Esophagus squamous epithelium (tissue), 5 donors: ENCODE results near the gene NUPR1. TPM values are rescaled to one million over a fixed set of nuclear protein-coding genes. Genes with fewer than 3 reads are reported as not detected.
A peak's percentile ranks its signal among the peaks of the same experiment; 100 is the strongest.
"Not testable (repeated sequence)": the region's sequence is repeated elsewhere in the genome, so short reads cannot be mapped to it uniquely, and the experiment has no call there.

Source experiments
- DNase-seq: peaks from one replicate; lab custom pipeline; 2025; lab: John Stamatoyannopoulos, UW
- H3K27ac ChIP-seq, 4 donors: fragments of 200-600 bp; sonication (generic); one replicate each; pipeline ENCODE4 v1.5.1; 2016 to 2019; ENCODE audit warnings: mild to moderate bottlenecking in 1 of 4
- H3K27me3 ChIP-seq, 4 donors: fragments of 200-600 bp; sonication (generic); 1 replicate in 3 of 4; 2 replicates in 1 of 4; pipeline versions ENCODE4 v1.5.1 to v1.6.0; 2017 to 2021; ENCODE audit warnings: antibody characterized with exemption in 1 of 4
- H3K36me3 ChIP-seq, 3 donors: fragments of 200-600 bp; sonication (generic); one replicate each; pipeline ENCODE4 v1.5.1; 2016 to 2019
- H3K4me1 ChIP-seq, 3 donors: fragments of 200-600 bp; sonication (generic); one replicate each; pipeline ENCODE4 v1.5.1; 2017 to 2019
- H3K4me3 ChIP-seq, 4 donors: fragments of 200-600 bp; sonication (generic); 1 replicate in 3 of 4; 2 replicates in 1 of 4; pipeline ENCODE4 v1.5.1; 2016 to 2019; ENCODE audit warnings: mild to moderate bottlenecking in 2 of 4, moderate library complexity in 1 of 4
- H3K9me3 ChIP-seq, 3 donors: fragments of 200-600 bp; sonication (generic); one replicate each; pipeline ENCODE4 v1.5.1; 2016 to 2019
- POLR2A ChIP-seq, 4 donors: fragments of 450-650 bp; IDR thresholded peaks; one replicate each; pipeline ENCODE4 v1.6.1; 2017; ENCODE audit warnings: antibody characterized with exemption in 4 of 4, mild to moderate bottlenecking in 4 of 4, moderate library complexity in 3 of 4
- WGBS, 2 donors: methylation state at CpG; one replicate each; pipeline ENCODE4 v1.1.5; 2018; 5-methylcytosine and 5-hydroxymethylcytosine counted together
- intact Hi-C: fragments of 100-400 bp; cut with DNase I; formaldehyde crosslinking; loops from one replicate; pipeline ENCODE4 v1.15.0; 2022
- total RNA-seq, 4 donors: library from RNA; depleted of rRNA; stranded (reverse); fragments of >200 nt; gene quantifications; one replicate each; pipeline ENCODE4 v1.1.0, GENCODE V29; 2016
- TF ChIP-seq, protein P1 (sequence below), 6 experiments: fragments of 450-650 bp in 4 of 6; fragments of 200-600 bp in 2 of 6; sonication (generic) in 2 of 6; IDR thresholded peaks; one replicate each; pipeline ENCODE4 v1.5.1; 2016 to 2019; ENCODE audit warnings: antibody characterized with exemption in 6 of 6, mild to moderate bottlenecking in 4 of 6, moderate library complexity in 4 of 6
- donor health status: DM: yes; HTN: yes; CAD: no.

Gene NUPR1
- total RNA-seq, 4 donors from 2014 or later: 5.2 to 21.4 (median 15.0) TPM

- no peak overlapping the region for H3K4me3 ChIP-seq
- no peak for DNase-seq
- peak in 1 of 4 donors; percentile 21 for TF ChIP-seq POLR2A (IDR thresholded peaks at IDR 0.05)
- TF ChIP-seq, protein P1, sequence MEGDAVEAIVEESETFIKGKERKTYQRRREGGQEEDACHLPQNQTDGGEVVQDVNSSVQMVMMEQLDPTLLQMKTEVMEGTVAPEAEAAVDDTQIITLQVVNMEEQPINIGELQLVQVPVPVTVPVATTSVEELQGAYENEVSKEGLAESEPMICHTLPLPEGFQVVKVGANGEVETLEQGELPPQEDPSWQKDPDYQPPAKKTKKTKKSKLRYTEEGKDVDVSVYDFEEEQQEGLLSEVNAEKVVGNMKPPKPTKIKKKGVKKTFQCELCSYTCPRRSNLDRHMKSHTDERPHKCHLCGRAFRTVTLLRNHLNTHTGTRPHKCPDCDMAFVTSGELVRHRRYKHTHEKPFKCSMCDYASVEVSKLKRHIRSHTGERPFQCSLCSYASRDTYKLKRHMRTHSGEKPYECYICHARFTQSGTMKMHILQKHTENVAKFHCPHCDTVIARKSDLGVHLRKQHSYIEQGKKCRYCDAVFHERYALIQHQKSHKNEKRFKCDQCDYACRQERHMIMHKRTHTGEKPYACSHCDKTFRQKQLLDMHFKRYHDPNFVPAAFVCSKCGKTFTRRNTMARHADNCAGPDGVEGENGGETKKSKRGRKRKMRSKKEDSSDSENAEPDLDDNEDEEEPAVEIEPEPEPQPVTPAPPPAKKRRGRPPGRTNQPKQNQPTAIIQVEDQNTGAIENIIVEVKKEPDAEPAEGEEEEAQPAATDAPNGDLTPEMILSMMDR (IDR thresholded peaks at IDR 0.05): no peak
- peaks cover 20 to 56% (median 35%) of the 10 kb centered on the region in 3 donors for H3K4me1 ChIP-seq
- peaks cover 0 to 13% (median 0%) of the 10 kb centered on the region in 3 donors for H3K36me3 ChIP-seq
- H3K27me3 ChIP-seq: no peaks in the 10 kb centered on the region
- WGBS, 2 donors: 57 to 64% methylated on average over 9 of the region's 9 CpGs
- intact Hi-C loops: no loop called here
- no peaks in the 10 kb centered on the region for H3K9me3 ChIP-seq
- H3K27ac ChIP-seq: peak overlapping the region; percentile 39 to 82 (median 73)
Measured at GRCh38 chr16:28531777-28532744, 6.7 kb downstream of the NUPR1 start.

- H3K9me3 ChIP-seq: no peaks in the 10 kb centered on the region
- no peaks in the 10 kb centered on the region for H3K36me3 ChIP-seq
- intact Hi-C loops: no loop called here
- no peaks in the 10 kb centered on the region for H3K27me3 ChIP-seq
- no peak overlapping the region for H3K4me3 ChIP-seq
- TF ChIP-seq POLR2A (IDR thresholded peaks at IDR 0.05): no peak
- TF ChIP-seq, protein P1 (IDR thresholded peaks at IDR 0.05): no peak
- peaks cover 18 to 30% (median 18%) of the 10 kb centered on the region in 3 donors for H3K4me1 ChIP-seq
- DNase-seq: no peak
- H3K27ac ChIP-seq: no peak overlapping the region
Measured at GRCh38 chr16:28529124-28529523, 9.7 kb downstream of the NUPR1 start.

DNA sequence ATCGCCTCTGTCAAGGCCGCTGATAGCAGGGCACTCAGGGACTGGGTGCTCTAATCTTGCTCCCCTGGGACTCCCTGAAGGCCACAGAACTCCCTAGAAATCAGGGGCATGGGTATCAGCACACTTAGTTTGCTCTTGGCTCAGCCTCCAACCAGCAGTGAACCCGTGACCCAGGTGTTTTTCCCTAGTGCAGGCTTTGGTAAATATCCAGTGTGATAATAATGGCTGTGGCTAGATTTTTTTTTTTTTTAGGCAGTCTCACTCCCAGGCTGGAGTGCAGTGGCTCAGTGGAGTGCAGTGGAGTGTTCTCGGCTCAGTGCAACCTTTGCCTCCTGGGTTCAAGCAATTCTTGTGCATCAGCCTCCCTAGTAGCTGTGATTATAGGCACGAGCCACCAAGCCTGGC lies 10.3 kb downstream of the NUPR1 start:
- H3K27ac ChIP-seq: no peak overlapping the region
- no peak overlapping the region for H3K4me3 ChIP-seq
- DNase-seq: no peak
- intact Hi-C loops: no loop called here
- no peaks in the 10 kb centered on the region for H3K27me3 ChIP-seq
- TF ChIP-seq, protein P1 (IDR thresholded peaks at IDR 0.05): no peak
- TF ChIP-seq POLR2A (IDR thresholded peaks at IDR 0.05): no peak
- peaks cover 11 to 29% (median 11%) of the 10 kb centered on the region in 3 donors for H3K4me1 ChIP-seq
- no peaks in the 10 kb centered on the region for H3K9me3 ChIP-seq
- 80 to 87% methylated on average over 2 to 5 of the region's 5 CpGs for WGBS, 2 donors
- no peaks in the 10 kb centered on the region for H3K36me3 ChIP-seq

- WGBS, 2 donors: 83 to 89% methylated on average over 5 of the region's 5 CpGs
- intact Hi-C loops: no loop called here
Measured at GRCh38 chr16:28527985-28528384, 10.8 kb downstream of the NUPR1 start.

DNA sequence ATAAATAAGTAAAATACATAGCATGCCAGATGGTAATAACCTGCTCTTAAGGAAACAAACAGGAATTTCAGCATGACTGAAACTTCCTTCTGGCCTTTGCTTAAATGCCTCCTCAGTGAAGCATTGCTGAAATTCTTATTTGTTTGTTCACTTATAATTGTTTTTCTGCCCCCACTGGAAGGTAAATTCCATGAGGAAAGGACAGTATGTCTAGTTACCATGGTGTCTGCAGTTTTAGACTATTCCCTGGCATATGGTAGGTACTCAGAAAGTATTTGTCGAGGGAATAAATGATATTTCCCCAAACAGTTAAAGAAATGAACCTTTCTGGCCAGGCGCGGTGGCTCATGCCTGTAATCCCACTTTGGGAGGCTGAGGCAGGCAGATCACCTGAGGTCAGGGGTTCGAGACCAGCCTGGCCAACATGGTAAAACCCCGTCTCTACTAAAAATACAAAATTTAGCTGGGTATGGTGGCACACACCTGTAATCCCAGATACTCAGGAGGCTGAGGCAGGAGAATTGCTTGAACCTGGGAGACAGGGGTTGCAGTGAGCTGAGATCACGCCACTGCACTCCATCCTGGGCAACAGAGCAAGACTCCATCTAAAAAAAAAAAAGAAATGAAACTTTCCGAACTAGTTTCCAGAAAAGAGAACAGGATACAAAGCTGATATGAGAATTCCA lies 11.5 kb downstream of the NUPR1 start:
- intact Hi-C loops, DNase-seq, H3K36me3 ChIP-seq, H3K4me3 ChIP-seq, H3K9me3 ChIP-seq, H3K27ac ChIP-seq, H3K27me3 ChIP-seq: not testable (repeated sequence)
- 91 to 94% methylated on average over 5 of the region's 7 CpGs for WGBS, 2 donors
- H3K4me1 ChIP-seq: peaks cover 2 to 17% (median 5%) of the 10 kb centered on the region in 3 donors

More at GRCh38 chr16:28527985-28528384, 10.8 kb downstream of the NUPR1 start:
- Histone ChIP-seq H3K9me3 (no peaks in the 10 kb centered on the region), H3K27ac (no peak overlapping the region), H3K4me1 (peaks cover 6 to 24% (median 8%) of the 10 kb centered on the region in 3 donors), H3K36me3 (no peaks in the 10 kb centered on the region), H3K4me3 (no peak overlapping the region), H3K27me3 (no peaks in the 10 kb centered on the region)
- no peak for DNase-seq
- TF ChIP-seq, protein P1 (IDR thresholded peaks at IDR 0.05): no peak
- no peak for TF ChIP-seq POLR2A (IDR thresholded peaks at IDR 0.05)
